MM.1S (cell line): ENCODE results near the gene SSBP3.

Experiments
- DNase-seq: peaks from one replicate; pipeline ENCODE4 v3.0.0-alpha.2; 2015
- H2AFZ ChIP-seq: fragments of 300-600 bp; sonication (generic); 2 replicates; pipeline ENCODE4 v1.6.0; 2016; ENCODE audit warnings: antibody characterized with exemption, low read length
- H3F3A ChIP-seq: fragments of 300-600 bp; sonication (generic); 2 replicates; pipeline ENCODE4 v1.6.1; 2016; ENCODE audit warnings: mild to moderate bottlenecking, antibody characterized with exemption, low read length, moderate library complexity, mixed read lengths; ENCODE audit not compliant: insufficient read depth
- H3K27ac ChIP-seq: fragments of 300-600 bp; sonication (generic); 2 replicates; pipeline ENCODE4 v1.5.1; 2016; ENCODE audit warnings: mild to moderate bottlenecking, low read length
- H3K27me3 ChIP-seq: fragments of 300-600 bp; sonication (generic); replicated peaks from 2 replicates; pipeline ENCODE4 v1.6.0; 2016; ENCODE audit warnings: low read length; ENCODE audit not compliant: insufficient read depth
- H3K36me3 ChIP-seq: fragments of 300-600 bp; sonication (generic); replicated peaks from 2 replicates; pipeline ENCODE4 v1.6.1; 2016; ENCODE audit warnings: mild to moderate bottlenecking, low read length, mixed read lengths; ENCODE audit not compliant: insufficient read depth
- H3K4me1 ChIP-seq: fragments of 300-600 bp; sonication (generic); 2 replicates; pipeline ENCODE4 v1.6.1; 2016; ENCODE audit warnings: low read length, mixed read lengths
- H3K4me2 ChIP-seq: fragments of 300-600 bp; sonication (generic); 2 replicates; pipeline ENCODE4 v1.6.0; 2016; ENCODE audit warnings: low read depth, low read length
- H3K4me3 ChIP-seq: fragments of 300-600 bp; sonication (generic); 2 replicates; pipeline ENCODE4 v1.5.1; 2016; ENCODE audit warnings: low read length, mixed read lengths
- H3K79me2 ChIP-seq: fragments of 300-600 bp; sonication (generic); 2 replicates; pipeline ENCODE4 v1.6.1; 2016; ENCODE audit warnings: mixed run types, low read length, mixed read lengths
- H3K9ac ChIP-seq: fragments of 300-600 bp; sonication (generic); 2 replicates; pipeline ENCODE4 v1.6.1; 2016; ENCODE audit warnings: low read length, mixed read lengths
- H3K9me2 ChIP-seq: fragments of 300-600 bp; sonication (generic); replicated peaks from 2 replicates; pipeline ENCODE4 v1.6.1; 2016; ENCODE audit warnings: mild to moderate bottlenecking, low read length, mixed read lengths; ENCODE audit not compliant: insufficient read depth
- H3K9me3 ChIP-seq: fragments of 300-600 bp; sonication (generic); replicated peaks from 2 replicates; pipeline ENCODE4 v1.6.1; 2016; ENCODE audit warnings: mild to moderate bottlenecking, low read length, mixed read lengths; ENCODE audit not compliant: insufficient read depth
- H4K20me1 ChIP-seq: fragments of 300-600 bp; sonication (generic); 2 replicates; pipeline ENCODE4 v1.6.1; 2016; ENCODE audit warnings: mild to moderate bottlenecking, low read length, moderate library complexity, mixed read lengths; ENCODE audit not compliant: insufficient read depth
- CTCF ChIP-seq: fragments of 300-600 bp; sonication (generic); IDR thresholded peaks from 2 replicates; pipeline ENCODE4 v1.5.1; 2016; ENCODE audit warnings: antibody characterized with exemption, low read length, mixed read lengths
- EZH2 ChIP-seq: fragments of 300-600 bp; sonication (generic); optimal IDR thresholded peaks from 2 replicates; pipeline ENCODE3; 2017; ENCODE audit warnings: low read depth, mild to moderate bottlenecking, antibody characterized with exemption, low read length, mixed read lengths
- EZH2phosphoT487 ChIP-seq: fragments of 300-600 bp; sonication (generic); IDR thresholded peaks from 2 replicates; pipeline ENCODE4 v1.6.1; 2018; ENCODE audit warnings: antibody characterized with exemption, low read length

The SSBP3 gene

DNA sequence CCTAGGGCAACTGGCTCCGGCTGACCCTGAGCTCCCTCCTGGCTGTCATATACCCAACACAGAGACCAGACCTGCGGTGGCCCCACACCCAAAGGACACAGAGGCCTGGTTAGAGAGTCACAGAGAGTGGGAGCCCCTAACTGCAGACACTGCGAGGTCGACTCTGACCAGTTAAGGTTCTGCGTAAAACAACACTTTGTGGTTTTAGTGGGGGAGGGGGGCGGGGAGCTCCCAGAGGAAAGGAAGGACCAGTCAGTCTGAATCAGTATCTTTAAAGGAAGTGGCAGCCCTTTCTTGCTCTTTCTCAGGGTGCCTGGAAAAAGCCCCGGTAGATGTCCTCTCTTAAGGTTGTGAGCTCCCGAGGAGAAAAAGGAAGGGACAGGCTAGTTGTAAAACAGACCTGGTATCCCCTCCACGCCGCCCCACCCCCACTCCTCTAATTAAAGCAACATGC lies 2.4 kb downstream of the SSBP3 start:
- peaks cover 19% of the 10 kb centered on the region for H3F3A ChIP-seq
- no peaks in the 10 kb centered on the region for H4K20me1 ChIP-seq
- no peak overlapping the region for H3K4me2 ChIP-seq
- no peak overlapping the region for H3K9ac ChIP-seq
- H3K9me3 ChIP-seq, result no peaks in the 10 kb centered on the region
- peaks cover 12% of the 10 kb centered on the region for H3K4me1 ChIP-seq
- H3K36me3 ChIP-seq, result peaks cover 15% of the 10 kb centered on the region
- no peak overlapping the region for H3K27ac ChIP-seq
- H3K4me3 ChIP-seq, result no peak overlapping the region
- no peaks in the 10 kb centered on the region for H3K9me2 ChIP-seq
- H3K79me2 ChIP-seq, result peaks cover 50% of the 10 kb centered on the region
- TF ChIP-seq EZH2 (no peak), EZH2phosphoT487 (no peak), CTCF (no peak)
- DNase-seq, result no peak
- H2AFZ ChIP-seq, result no peak overlapping the region
- no peaks in the 10 kb centered on the region for H3K27me3 ChIP-seq

GRCh38 chr1:54403405-54403804 lies 2.8 kb downstream of the SSBP3 start:
- TF ChIP-seq CTCF, result no peak
- no peak for TF ChIP-seq EZH2phosphoT487
- TF ChIP-seq EZH2, result no peak
- Histone ChIP-seq H3K4me2 (no peak overlapping the region), H3K4me3 (no peak overlapping the region), H3K4me1 (peaks cover 8% of the 10 kb centered on the region), H3K27ac (no peak overlapping the region), H3K9ac (no peak overlapping the region), H3K9me2 (no peaks in the 10 kb centered on the region), H3K27me3 (no peaks in the 10 kb centered on the region), H3K79me2 (peaks cover 52% of the 10 kb centered on the region), H3K36me3 (peaks cover 15% of the 10 kb centered on the region), H2AFZ (no peak overlapping the region), H3K9me3 (no peaks in the 10 kb centered on the region), H3F3A (peaks cover 14% of the 10 kb centered on the region), H4K20me1 (no peaks in the 10 kb centered on the region)
- DNase-seq, result no peak

DNA sequence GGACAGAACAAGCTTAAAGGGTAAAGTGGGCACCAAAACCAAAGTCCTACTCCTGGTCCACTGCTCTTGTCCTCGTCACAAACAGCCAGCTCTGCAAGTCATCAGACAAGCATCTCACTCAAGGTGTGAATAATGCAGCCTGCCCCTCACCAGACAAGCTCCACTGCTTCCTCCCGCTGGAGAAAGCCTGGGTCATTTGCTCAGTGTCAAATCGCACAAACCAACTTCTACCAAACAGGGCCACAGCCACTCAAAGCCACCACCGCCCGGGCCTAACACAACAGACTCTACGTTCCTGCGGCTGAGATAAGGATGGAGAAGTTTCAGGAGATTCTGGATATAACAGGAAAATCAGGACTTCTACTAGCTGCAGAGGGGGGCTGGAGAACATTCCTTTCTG lies 3.3 kb downstream of the SSBP3 start:
- H3K4me3 ChIP-seq, result no peak overlapping the region
- no peaks in the 10 kb centered on the region for H4K20me1 ChIP-seq

More for the DNA sequence above, 3.3 kb downstream of the SSBP3 start:
- Histone ChIP-seq H2AFZ (no peak overlapping the region), H3K79me2 (peaks cover 52% of the 10 kb centered on the region), H3K27me3 (no peaks in the 10 kb centered on the region), H3K4me1 (peaks cover 3% of the 10 kb centered on the region), H3K9me3 (no peaks in the 10 kb centered on the region), H3K9me2 (no peaks in the 10 kb centered on the region), H3K9ac (no peak overlapping the region), H3K27ac (no peak overlapping the region), H3K36me3 (peaks cover 15% of the 10 kb centered on the region), H3K4me2 (no peak overlapping the region), H3F3A (peaks cover 9% of the 10 kb centered on the region)
- no peak for DNase-seq
- TF ChIP-seq CTCF (no peak), EZH2 (no peak), EZH2phosphoT487 (no peak)
